ENCODE data around the gene PTPRE.

Gene PTPRE

GRCh38 chr10:128046156-128046952 lies 139.5 kb downstream of the PTPRE start:
- Histone ChIP-seq H3K9me2 (replicated peaks; ENCODE audit: low read depth, low read length) (no peaks in the 10 kb centered on the region), H3K4me1 (ENCODE audit: insufficient read depth, low read length, poor library complexity, severe bottlenecking) (peaks cover 36% of the 10 kb centered on the region), H3K4me3 (ENCODE audit: low read length, poor library complexity, severe bottlenecking) (peak overlapping the region; percentile 84), H3F3A (ENCODE audit: low read depth) (no peaks in the 10 kb centered on the region), H3K4me2 (ENCODE audit: low read depth, low read length, poor library complexity, severe bottlenecking) (peak overlapping the region; percentile 91), H4K20me1 (ENCODE audit: insufficient read depth, low read length, poor library complexity, severe bottlenecking) (peaks cover 5% of the 10 kb centered on the region), H3K79me2 (ENCODE audit: insufficient read depth, low read length) (peaks cover 37% of the 10 kb centered on the region), H3K9me3 (ENCODE audit: insufficient read depth, low read depth, low read length) (no peaks in the 10 kb centered on the region), H3K9ac (ENCODE audit: low read depth, low read length, poor library complexity, severe bottlenecking) (peak overlapping the region; percentile 78), H3K36me3 (ENCODE audit: insufficient read depth, low read length) (no peaks in the 10 kb centered on the region), H2AFZ (ENCODE audit: low read length) (no peak overlapping the region), H3K27me3 (ENCODE audit: insufficient read depth, low read length, poor library complexity, severe bottlenecking) (no peaks in the 10 kb centered on the region)
- TF ChIP-seq, protein P1, sequence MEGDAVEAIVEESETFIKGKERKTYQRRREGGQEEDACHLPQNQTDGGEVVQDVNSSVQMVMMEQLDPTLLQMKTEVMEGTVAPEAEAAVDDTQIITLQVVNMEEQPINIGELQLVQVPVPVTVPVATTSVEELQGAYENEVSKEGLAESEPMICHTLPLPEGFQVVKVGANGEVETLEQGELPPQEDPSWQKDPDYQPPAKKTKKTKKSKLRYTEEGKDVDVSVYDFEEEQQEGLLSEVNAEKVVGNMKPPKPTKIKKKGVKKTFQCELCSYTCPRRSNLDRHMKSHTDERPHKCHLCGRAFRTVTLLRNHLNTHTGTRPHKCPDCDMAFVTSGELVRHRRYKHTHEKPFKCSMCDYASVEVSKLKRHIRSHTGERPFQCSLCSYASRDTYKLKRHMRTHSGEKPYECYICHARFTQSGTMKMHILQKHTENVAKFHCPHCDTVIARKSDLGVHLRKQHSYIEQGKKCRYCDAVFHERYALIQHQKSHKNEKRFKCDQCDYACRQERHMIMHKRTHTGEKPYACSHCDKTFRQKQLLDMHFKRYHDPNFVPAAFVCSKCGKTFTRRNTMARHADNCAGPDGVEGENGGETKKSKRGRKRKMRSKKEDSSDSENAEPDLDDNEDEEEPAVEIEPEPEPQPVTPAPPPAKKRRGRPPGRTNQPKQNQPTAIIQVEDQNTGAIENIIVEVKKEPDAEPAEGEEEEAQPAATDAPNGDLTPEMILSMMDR (conservative IDR thresholded peaks at IDR 0.05; ENCODE audit: low read length) = no peak

- Histone ChIP-seq H3K9me3 (ENCODE audit: insufficient read depth, low read depth, low read length) (no peaks in the 10 kb centered on the region), H3K79me2 (ENCODE audit: insufficient read depth, low read length) (peaks cover 43% of the 10 kb centered on the region), H3K36me3 (ENCODE audit: insufficient read depth, low read length) (no peaks in the 10 kb centered on the region), H3K4me1 (ENCODE audit: insufficient read depth, low read length, poor library complexity, severe bottlenecking) (peaks cover 41% of the 10 kb centered on the region), H3K9me2 (replicated peaks; ENCODE audit: low read depth, low read length) (no peaks in the 10 kb centered on the region), H2AFZ (ENCODE audit: low read length) (peak overlapping the region; percentile 72), H4K20me1 (ENCODE audit: insufficient read depth, low read length, poor library complexity, severe bottlenecking) (peaks cover 5% of the 10 kb centered on the region), H3F3A (ENCODE audit: low read depth) (no peaks in the 10 kb centered on the region), H3K4me2 (ENCODE audit: low read depth, low read length, poor library complexity, severe bottlenecking) (peak overlapping the region; percentile 91), H3K9ac (ENCODE audit: low read depth, low read length, poor library complexity, severe bottlenecking) (peak overlapping the region; percentile 78), H3K4me3 (ENCODE audit: low read length, poor library complexity, severe bottlenecking) (peak overlapping the region; percentile 84), H3K27me3 (ENCODE audit: insufficient read depth, low read length, poor library complexity, severe bottlenecking) (no peaks in the 10 kb centered on the region)
- TF ChIP-seq, protein P1 (conservative IDR thresholded peaks at IDR 0.05; ENCODE audit: low read length) = no peak
- TF ChIP-seq EZH2phosphoT487 (IDR thresholded peaks at IDR 0.05; ENCODE audit: borderline replicate concordance) = no peak
Observed at GRCh38 chr10:128046953-128047290, 140.0 kb downstream of the PTPRE start.

- H3K4me3 ChIP-seq (ENCODE audit: low read length, poor library complexity, severe bottlenecking) = peak overlapping the region; percentile 84
- H3K9me2 ChIP-seq (replicated peaks; ENCODE audit: low read depth, low read length) = no peaks in the 10 kb centered on the region
- peaks cover 47% of the 10 kb centered on the region for H3K79me2 ChIP-seq (ENCODE audit: insufficient read depth, low read length)
- H3K27me3 ChIP-seq (ENCODE audit: insufficient read depth, low read length, poor library complexity, severe bottlenecking) = no peaks in the 10 kb centered on the region
- peak overlapping the region; percentile 72 for H2AFZ ChIP-seq (ENCODE audit: low read length)
- no peaks in the 10 kb centered on the region for H3F3A ChIP-seq (ENCODE audit: low read depth)
- peak overlapping the region; percentile 91 for H3K4me2 ChIP-seq (ENCODE audit: low read depth, low read length, poor library complexity, severe bottlenecking)
- no peaks in the 10 kb centered on the region; the same call in 1 of the 2 replicates for H3K36me3 ChIP-seq (ENCODE audit: insufficient read depth, low read length)
- peaks cover 5% of the 10 kb centered on the region for H4K20me1 ChIP-seq (ENCODE audit: insufficient read depth, low read length, poor library complexity, severe bottlenecking)
- no peak for TF ChIP-seq EZH2phosphoT487 (IDR thresholded peaks at IDR 0.05; ENCODE audit: borderline replicate concordance)
- TF ChIP-seq, protein P1 (conservative IDR thresholded peaks at IDR 0.05; ENCODE audit: low read length) = no peak
- H3K9ac ChIP-seq (ENCODE audit: low read depth, low read length, poor library complexity, severe bottlenecking) = peak overlapping the region; percentile 78
- peaks cover 43% of the 10 kb centered on the region for H3K4me1 ChIP-seq (ENCODE audit: insufficient read depth, low read length, poor library complexity, severe bottlenecking)
- H3K9me3 ChIP-seq (ENCODE audit: insufficient read depth, low read depth, low read length) = no peaks in the 10 kb centered on the region
Observed at GRCh38 chr10:128047351-128047750, 140.4 kb downstream of the PTPRE start.

Data from Loucy (cell line).